Lung microvascular endothelial cell (primary cell): Measurements from ENCODE around the gene CHTOP. TPM values are rescaled to one million over a fixed set of nuclear protein-coding genes. Genes with fewer than 3 reads are reported as not detected.
A peak's percentile ranks its signal among the peaks of the same experiment; 100 is the strongest.
"Not testable (repeated sequence)": the region's sequence is repeated elsewhere in the genome, so short reads cannot be mapped to it uniquely, and the experiment has no call there.

Source experiments
- DNase-seq, 2 donors: peaks; one replicate each; pipeline versions ENCODE4 v3.0.0 to v3.0.0-alpha.2; 2010; ENCODE audit warnings: low read depth in 2 of 2
- total RNA-seq: library from RNA; depleted of rRNA; stranded (reverse); fragments of >200 nt; gene quantifications from 2 replicates; pipeline ENCODE4 v1.2.1, GENCODE V29; 2014

CHTOP gene
- 15.5 and 21.0 TPM in 2 replicates for total RNA-seq

GRCh38 chr1:153633754-153634665, at the start of gene CHTOP:
Gene CHTOP, plus strand, starts transcription at chr1:153634066. Its CDS starts 2,523 bp downstream, at chr1:153636589.
- DNase-seq = peak; percentile 99 to 100

- no peak for DNase-seq
Measured at GRCh38 chr1:153585006-153585405, 48.9 kb upstream of the CHTOP start.

GRCh38 chr1:153586347-153586746, 47.5 kb upstream of the CHTOP start:
- DNase-seq = no peak

GRCh38 chr1:153587314-153587713, 46.6 kb upstream of the CHTOP start:
- DNase-seq = peak; percentile 25 to 49

- not testable (repeated sequence) for DNase-seq
Measured at GRCh38 chr1:153588033-153588432, 45.8 kb upstream of the CHTOP start.

GRCh38 chr1:153588482-153588881, 45.4 kb upstream of the CHTOP start:
- no peak for DNase-seq

GRCh38 chr1:153592748-153593147, 41.1 kb upstream of the CHTOP start:
- DNase-seq = no peak

- DNase-seq = peak in 1 of 2 donors; percentile 81
Measured at GRCh38 chr1:153597206-153597605, 36.7 kb upstream of the CHTOP start.

- peak in 1 of 2 donors; percentile 94 for DNase-seq
Measured at GRCh38 chr1:153598309-153599172, 35.3 kb upstream of the CHTOP start.

GRCh38 chr1:153599847-153600246, 34.0 kb upstream of the CHTOP start:
- no peak for DNase-seq

GRCh38 chr1:153602749-153603148, 31.1 kb upstream of the CHTOP start:
- no peak for DNase-seq

GRCh38 chr1:153606194-153606593, 27.7 kb upstream of the CHTOP start:
- no peak for DNase-seq

- DNase-seq = peak in 1 of 2 donors; percentile 16
Measured at GRCh38 chr1:153607381-153607780, 26.5 kb upstream of the CHTOP start.

GRCh38 chr1:153608089-153608682, 25.7 kb upstream of the CHTOP start:
- peak; percentile 55 to 81 for DNase-seq

GRCh38 chr1:153608742-153609584, 24.9 kb upstream of the CHTOP start:
- peak; percentile 99 for DNase-seq

GRCh38 chr1:153609585-153609907, 24.3 kb upstream of the CHTOP start:
- peak in 1 of 2 donors; percentile 34 for DNase-seq

GRCh38 chr1:153610334-153610733, 23.5 kb upstream of the CHTOP start:
- peak in 1 of 2 donors; percentile 71 for DNase-seq

- DNase-seq = peak in 1 of 2 donors; percentile 31
Measured at GRCh38 chr1:153610811-153611301, 23.0 kb upstream of the CHTOP start.

GRCh38 chr1:153611356-153611755, 22.5 kb upstream of the CHTOP start:
- no peak for DNase-seq

GRCh38 chr1:153612111-153612754, 21.6 kb upstream of the CHTOP start:
- no peak for DNase-seq
